ENCODE results near the gene EIF4E3.

Gene EIF4E3

GRCh38 chr3:71641674-71642073 lies 83.5 kb downstream of the EIF4E3 start:
- no peak for DNase-seq

DNA sequence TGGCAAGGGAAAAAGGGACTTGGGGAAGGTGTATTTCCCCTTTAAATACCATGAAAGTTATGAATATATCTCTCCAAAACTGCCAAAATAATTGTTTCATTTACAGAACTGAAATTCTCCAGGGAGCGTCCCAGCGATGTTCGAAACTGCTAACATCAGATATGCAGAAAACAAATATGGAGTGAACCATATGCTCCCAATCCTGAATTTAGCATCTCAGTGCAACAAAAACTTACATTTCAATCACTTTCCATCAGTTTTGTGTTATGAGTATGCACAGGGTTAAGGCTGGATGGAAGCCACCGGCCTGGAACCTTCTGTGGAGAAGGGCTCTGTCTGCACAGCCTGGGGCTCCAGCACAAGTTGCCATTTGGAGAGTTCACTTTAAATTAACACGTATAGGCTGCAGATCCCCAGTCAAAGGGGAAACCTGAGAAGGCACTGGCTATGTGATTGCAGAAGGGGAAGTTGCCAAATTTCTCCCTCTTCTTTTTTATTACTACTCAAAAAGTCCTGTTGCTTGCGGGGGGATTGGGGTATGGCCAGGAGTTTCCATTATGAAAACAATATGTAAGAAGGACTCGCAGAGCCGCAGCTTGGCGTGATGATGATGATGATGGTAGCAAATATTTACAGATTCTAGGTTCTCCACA lies 84.7 kb downstream of the EIF4E3 start:
- DNase-seq, result no peak

DNA sequence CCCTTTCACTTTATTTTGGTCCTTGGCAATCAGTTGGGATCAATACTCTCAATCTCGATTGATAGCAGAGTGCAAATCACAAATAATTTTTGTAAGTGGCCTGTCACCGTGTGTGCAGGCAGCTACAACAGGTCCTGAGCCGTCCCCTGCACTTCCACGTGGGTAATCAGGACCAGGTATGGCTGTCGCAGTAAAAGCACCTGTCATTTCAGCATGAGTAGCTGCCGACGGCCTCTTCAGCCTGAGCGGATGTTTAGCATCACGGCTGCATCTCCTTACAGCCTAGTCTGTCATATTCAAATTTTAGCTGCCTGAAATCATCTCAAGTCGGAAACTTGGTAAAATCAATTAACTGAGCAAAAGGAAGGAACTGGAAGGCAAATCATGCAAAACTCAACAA lies 88.7 kb downstream of the EIF4E3 start:
- no peak for DNase-seq

DNA sequence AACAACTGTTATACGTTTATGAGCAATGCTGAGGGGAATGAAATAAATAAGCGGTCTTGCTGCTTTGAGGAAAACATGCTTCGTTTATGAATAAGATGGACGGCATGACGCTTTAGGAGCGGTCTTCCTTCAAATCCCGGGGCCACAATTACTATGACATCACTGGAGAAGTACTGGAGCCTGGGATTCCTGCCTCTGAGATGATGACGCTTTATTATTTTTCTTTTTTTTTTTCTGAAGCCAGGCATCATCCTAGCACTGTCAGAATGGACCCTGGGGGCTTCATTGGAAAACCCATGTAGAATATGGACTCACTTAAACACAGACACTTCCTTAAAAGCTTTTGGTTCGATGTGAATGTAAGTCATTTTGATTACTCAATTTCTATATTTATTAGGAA lies 89.2 kb downstream of the EIF4E3 start:
- DNase-seq, result no peak

- DNase-seq, result no peak
These were observed 90.5 kb downstream of the EIF4E3 start for GRCh38 chr3:71634671-71635070.

DNA sequence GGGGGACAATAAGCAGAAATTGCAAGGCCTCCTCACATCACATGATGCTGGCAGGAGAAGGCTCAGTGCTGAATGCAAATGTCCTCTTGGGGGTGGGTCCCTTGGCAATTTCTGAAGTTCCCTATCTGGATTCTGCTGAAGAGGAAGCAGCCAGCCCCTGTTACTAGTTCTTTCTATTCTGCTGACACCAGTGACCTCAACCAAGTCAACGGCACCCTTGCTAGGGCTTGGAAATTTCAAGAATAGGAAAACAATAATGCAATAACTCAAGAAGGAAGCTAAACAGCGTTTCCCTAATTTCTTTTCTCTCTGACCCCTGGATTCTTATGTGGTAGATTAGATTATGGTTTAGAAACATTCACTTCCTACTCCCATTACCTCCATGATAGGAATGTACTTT lies 95.5 kb downstream of the EIF4E3 start:
- no peak for DNase-seq

DNA sequence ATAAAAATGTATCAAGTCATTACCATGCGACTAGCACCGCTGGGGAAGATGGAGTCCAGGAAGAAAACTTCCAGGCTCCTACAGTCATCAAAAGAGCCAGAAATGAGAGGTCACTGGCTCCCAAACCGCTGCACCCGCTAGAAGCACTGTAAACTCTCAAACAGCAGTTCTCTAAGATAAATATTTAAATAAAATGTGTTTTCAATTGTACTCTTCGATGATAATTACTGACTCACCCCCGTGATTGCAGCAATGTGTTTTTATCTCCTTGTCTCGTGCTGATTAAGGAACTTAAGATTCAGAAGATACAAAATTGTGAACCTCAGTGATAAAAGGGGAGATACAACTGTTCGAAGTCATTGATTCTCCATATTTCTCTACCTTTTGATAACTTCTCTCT lies 95.9 kb downstream of the EIF4E3 start:
- no peak for DNase-seq

DNA sequence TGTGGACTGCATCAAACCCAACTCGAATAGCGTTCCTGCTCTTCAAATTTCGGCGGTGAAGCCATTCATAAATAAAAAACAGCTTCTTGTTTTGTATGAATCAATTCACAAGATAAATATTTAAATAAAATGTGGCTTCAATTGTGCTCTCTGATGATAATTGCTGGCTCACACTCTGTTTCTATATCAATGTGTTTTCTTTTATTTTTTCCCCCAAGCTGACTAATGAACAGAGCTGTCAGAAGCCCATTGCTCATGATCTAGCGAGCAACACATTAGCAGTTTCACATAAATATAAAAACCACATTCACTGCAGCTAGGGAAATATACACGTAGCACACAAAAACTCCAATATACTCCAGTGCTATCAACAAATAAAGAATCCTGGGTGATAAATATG lies 96.7 kb downstream of the EIF4E3 start:
- no peak for DNase-seq

DNA sequence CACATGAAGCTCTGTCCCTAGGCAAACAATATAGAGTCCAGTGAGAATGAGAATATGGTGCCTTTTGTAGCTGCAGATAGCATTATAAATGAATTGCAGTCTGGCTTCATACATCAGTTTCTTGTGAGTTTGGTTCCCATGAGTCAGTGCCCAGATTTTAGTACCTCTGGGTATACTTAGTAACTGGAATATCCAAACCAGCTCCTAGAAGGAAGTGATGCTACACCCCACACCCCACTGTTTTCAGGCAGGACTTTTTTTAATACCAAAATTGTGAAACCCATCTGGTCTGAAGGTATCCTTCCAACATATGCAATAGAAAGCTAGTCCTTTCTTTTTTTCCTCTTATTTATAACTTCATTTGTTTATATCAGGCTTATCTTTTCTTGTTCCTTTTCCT lies 99.5 kb downstream of the EIF4E3 start:
- no peak for DNase-seq
